ENCODE measurements around the gene RPL15. TPM values are rescaled to one million over a fixed set of nuclear protein-coding genes. Genes with fewer than 3 reads are reported as not detected.

Gene RPL15
- total and polyA plus RNA-seq, 4 donors, result 604 to 1,364 (median 1,055) TPM

DNA sequence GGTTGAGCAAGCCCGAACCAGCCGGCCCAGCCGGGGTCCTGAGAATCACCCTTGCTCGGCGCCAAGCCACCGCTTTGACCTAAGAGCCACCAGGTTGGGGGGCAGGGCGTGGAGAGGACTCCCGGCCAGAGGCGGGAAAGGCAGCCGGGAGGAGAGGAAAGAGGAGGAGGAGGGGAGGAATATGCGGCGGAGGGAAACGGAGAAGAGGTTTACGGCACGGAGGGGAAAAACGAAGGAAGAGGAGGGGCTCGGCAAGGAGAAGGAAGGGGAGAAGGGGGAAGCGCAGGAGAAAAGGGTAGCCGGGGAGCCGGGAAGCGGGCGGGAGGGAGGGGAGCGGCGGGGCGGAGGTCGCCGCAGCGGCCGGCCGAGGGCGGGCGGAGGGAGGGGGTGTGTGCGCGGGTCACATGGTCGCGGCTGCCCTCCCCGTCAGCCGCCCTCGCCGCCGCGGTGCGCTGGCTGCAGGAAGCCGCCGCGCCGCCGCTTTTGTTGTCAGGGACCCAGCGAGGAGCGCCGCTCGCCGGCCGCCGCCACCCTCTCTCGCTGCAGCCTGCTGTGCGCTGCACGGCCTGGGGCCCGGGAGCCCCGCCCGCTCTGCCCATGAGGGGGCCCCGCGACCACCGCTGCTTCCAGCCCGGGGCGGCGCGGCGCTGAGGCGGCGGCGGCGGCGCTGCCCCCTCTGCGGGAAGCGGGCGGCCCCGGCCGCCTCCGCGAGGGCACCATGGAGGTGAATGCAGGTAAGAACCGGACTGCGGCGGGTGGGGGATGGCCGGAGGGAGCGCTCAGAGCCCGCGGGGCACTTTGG lies 28.1 kb downstream of the RPL15 start, which contains the start of gene NR1D2:
NR1D2 (plus strand) TSS at position 426 of the 802 bp plus-strand sequence; CDS start at position 719, 293 bp downstream.
- no peaks in the 10 kb centered on the region for H3K9me3 ChIP-seq (ENCODE audit: control insufficient read depth in 4 of 4, low read length in 3 of 4)
- H3K9ac ChIP-seq (ENCODE audit: low read depth in 1 of 2, low read length in 2 of 2), result peak within 1 kb of the TSS; percentile 48 to 64
- H3K27me3 ChIP-seq (ENCODE audit: control insufficient read depth in 4 of 4, insufficient read depth in 4 of 4, low read length in 3 of 4), result no peaks in the 10 kb centered on the region
- under 1% methylated on average over 87 of the region's 88 CpGs for WGBS
- DNase-seq (ENCODE audit: low spot score), result peak; percentile 80
- TF ChIP-seq, protein P1, sequence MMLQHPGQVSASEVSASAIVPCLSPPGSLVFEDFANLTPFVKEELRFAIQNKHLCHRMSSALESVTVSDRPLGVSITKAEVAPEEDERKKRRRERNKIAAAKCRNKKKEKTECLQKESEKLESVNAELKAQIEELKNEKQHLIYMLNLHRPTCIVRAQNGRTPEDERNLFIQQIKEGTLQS (IDR thresholded peaks at IDR 0.05), result no peak
- TF ChIP-seq EGR1 (IDR thresholded peaks at IDR 0.05; ENCODE audit: low read depth in 2 of 2) (no peak), NR2F2 (IDR thresholded peaks at IDR 0.05) (no peak), SP1 (IDR thresholded peaks at IDR 0.05) (no peak), FOXA2 (IDR thresholded peaks at IDR 0.05) (no peak), FOXA1 (IDR thresholded peaks at IDR 0.05) (no peak), TAF1 (conservative IDR thresholded peaks at IDR 0.05) (no peak), YY1 (IDR thresholded peaks at IDR 0.05) (no peak), HNF4G (IDR thresholded peaks at IDR 0.05) (no peak), HNF4A (conservative IDR thresholded peaks at IDR 0.05) (no peak), GABPA (IDR thresholded peaks at IDR 0.05 in 1 of 2, conservative IDR thresholded peaks at IDR 0.05 in 1 of 2) (no peak), RAD21 (IDR thresholded peaks at IDR 0.05) (no peak), RXRA (IDR thresholded peaks at IDR 0.05) (no peak), JUND (IDR thresholded peaks at IDR 0.05) (no peak)
- TF ChIP-seq, protein P2, sequence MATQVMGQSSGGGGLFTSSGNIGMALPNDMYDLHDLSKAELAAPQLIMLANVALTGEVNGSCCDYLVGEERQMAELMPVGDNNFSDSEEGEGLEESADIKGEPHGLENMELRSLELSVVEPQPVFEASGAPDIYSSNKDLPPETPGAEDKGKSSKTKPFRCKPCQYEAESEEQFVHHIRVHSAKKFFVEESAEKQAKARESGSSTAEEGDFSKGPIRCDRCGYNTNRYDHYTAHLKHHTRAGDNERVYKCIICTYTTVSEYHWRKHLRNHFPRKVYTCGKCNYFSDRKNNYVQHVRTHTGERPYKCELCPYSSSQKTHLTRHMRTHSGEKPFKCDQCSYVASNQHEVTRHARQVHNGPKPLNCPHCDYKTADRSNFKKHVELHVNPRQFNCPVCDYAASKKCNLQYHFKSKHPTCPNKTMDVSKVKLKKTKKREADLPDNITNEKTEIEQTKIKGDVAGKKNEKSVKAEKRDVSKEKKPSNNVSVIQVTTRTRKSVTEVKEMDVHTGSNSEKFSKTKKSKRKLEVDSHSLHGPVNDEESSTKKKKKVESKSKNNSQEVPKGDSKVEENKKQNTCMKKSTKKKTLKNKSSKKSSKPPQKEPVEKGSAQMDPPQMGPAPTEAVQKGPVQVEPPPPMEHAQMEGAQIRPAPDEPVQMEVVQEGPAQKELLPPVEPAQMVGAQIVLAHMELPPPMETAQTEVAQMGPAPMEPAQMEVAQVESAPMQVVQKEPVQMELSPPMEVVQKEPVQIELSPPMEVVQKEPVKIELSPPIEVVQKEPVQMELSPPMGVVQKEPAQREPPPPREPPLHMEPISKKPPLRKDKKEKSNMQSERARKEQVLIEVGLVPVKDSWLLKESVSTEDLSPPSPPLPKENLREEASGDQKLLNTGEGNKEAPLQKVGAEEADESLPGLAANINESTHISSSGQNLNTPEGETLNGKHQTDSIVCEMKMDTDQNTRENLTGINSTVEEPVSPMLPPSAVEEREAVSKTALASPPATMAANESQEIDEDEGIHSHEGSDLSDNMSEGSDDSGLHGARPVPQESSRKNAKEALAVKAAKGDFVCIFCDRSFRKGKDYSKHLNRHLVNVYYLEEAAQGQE (IDR thresholded peaks at IDR 0.05), result no peak
- TF ChIP-seq, protein P3, sequence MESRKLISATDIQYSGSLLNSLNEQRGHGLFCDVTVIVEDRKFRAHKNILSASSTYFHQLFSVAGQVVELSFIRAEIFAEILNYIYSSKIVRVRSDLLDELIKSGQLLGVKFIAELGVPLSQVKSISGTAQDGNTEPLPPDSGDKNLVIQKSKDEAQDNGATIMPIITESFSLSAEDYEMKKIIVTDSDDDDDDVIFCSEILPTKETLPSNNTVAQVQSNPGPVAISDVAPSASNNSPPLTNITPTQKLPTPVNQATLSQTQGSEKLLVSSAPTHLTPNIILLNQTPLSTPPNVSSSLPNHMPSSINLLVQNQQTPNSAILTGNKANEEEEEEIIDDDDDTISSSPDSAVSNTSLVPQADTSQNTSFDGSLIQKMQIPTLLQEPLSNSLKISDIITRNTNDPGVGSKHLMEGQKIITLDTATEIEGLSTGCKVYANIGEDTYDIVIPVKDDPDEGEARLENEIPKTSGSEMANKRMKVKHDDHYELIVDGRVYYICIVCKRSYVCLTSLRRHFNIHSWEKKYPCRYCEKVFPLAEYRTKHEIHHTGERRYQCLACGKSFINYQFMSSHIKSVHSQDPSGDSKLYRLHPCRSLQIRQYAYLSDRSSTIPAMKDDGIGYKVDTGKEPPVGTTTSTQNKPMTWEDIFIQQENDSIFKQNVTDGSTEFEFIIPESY (IDR thresholded peaks at IDR 0.05), result no peak
- TF ChIP-seq, protein P4, sequence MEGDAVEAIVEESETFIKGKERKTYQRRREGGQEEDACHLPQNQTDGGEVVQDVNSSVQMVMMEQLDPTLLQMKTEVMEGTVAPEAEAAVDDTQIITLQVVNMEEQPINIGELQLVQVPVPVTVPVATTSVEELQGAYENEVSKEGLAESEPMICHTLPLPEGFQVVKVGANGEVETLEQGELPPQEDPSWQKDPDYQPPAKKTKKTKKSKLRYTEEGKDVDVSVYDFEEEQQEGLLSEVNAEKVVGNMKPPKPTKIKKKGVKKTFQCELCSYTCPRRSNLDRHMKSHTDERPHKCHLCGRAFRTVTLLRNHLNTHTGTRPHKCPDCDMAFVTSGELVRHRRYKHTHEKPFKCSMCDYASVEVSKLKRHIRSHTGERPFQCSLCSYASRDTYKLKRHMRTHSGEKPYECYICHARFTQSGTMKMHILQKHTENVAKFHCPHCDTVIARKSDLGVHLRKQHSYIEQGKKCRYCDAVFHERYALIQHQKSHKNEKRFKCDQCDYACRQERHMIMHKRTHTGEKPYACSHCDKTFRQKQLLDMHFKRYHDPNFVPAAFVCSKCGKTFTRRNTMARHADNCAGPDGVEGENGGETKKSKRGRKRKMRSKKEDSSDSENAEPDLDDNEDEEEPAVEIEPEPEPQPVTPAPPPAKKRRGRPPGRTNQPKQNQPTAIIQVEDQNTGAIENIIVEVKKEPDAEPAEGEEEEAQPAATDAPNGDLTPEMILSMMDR (IDR thresholded peaks at IDR 0.05; ENCODE audit: low read depth, low read length, missing input control), result no peak
- TF ChIP-seq, protein P5, sequence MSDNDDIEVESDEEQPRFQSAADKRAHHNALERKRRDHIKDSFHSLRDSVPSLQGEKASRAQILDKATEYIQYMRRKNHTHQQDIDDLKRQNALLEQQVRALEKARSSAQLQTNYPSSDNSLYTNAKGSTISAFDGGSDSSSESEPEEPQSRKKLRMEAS (IDR thresholded peaks at IDR 0.05), result no peak
- H3K4me3 ChIP-seq (ENCODE audit: low read depth in 1 of 3, low read length in 3 of 3), result peak within 1 kb of the TSS; percentile 80 to 94 (median 84)
- peaks cover 8 to 44% (median 38%) of the 10 kb centered on the region in 4 donors for H3K4me1 ChIP-seq (ENCODE audit: control insufficient read depth in 4 of 4, insufficient read depth in 4 of 4, low read length in 3 of 4)
- peak within 1 kb of the TSS; percentile 81 to 92 for H3K27ac ChIP-seq (ENCODE audit: low read depth in 1 of 2, low read length in 2 of 2)
- H3K36me3 ChIP-seq (ENCODE audit: control insufficient read depth in 4 of 4, insufficient read depth in 3 of 4, low read depth in 1 of 4, low read length in 3 of 4), result no peaks in the 10 kb centered on the region

Measured in liver (tissue), 9 donors.